HEK293 (cell line): ENCODE results near the gene RGS7.

ENCODE experiments used
- CTCF ChIA-PET: fragments of 350-600 bp; formaldehyde crosslinking; extraction: SDS; loops from one replicate; lab custom pipeline; 2021; ENCODE audit warnings: antibody characterized with exemption; lab: Yijun Ruan, JAX
- POLR2A ChIA-PET: fragments of 300-600 bp; formaldehyde crosslinking; extraction: SDS; loops from one replicate; lab custom pipeline; 2020; ENCODE audit warnings: antibody characterized with exemption, inconsistent platforms; lab: Yijun Ruan, JAX
- H3K27ac ChIP-seq: fragments of 200-500 bp; sonication (Bioruptor generic); 2 replicates; pipeline ENCODE4 v1.5.1; 2014; ENCODE audit warnings: low read depth, low read length, control low read depth, inconsistent platforms; ENCODE audit errors: extremely low read depth
- H3K36me3 ChIP-seq, 2 experiments: fragments of 200-500 bp in 1 of 2; sonication (Bioruptor generic) in 1 of 2; 1 replicate in 1 of 2; 2 replicates in 1 of 2; pipeline ENCODE4 v1.5.1; 2014 to 2017; ENCODE audit warnings: inconsistent platforms in 2 of 2, low read length in 2 of 2; ENCODE audit not compliant: control insufficient read depth in 2 of 2, insufficient read depth in 1 of 2
- H3K4me1 ChIP-seq: fragments of 200-500 bp; sonication (Bioruptor generic); 2 replicates; pipeline ENCODE4 v1.5.1; 2014; ENCODE audit warnings: mild to moderate bottlenecking, low read length, inconsistent platforms; ENCODE audit not compliant: control insufficient read depth, insufficient read depth
- H3K4me3 ChIP-seq: 2 replicates; pipeline ENCODE4 v1.5.1; 2011; ENCODE audit warnings: low read depth, mild to moderate bottlenecking, control low read depth, low read length, moderate library complexity
- H3K9me3 ChIP-seq: fragments of 200-500 bp; sonication (Bioruptor generic); 2 replicates; pipeline ENCODE4 v1.5.1; 2014; ENCODE audit warnings: low read depth, low read length, inconsistent platforms; ENCODE audit not compliant: control insufficient read depth, insufficient read depth
- KLF7 ChIP-seq: fragments of 450-650 bp; formaldehyde crosslinking; IDR thresholded peaks from 2 replicates; pipeline ENCODE4 v1.5.1; 2016; ENCODE audit warnings: missing biosample characterization, missing genetic modification characterization, borderline replicate concordance
- MYNN ChIP-seq: fragments of 450-650 bp; formaldehyde crosslinking; IDR thresholded peaks from 2 replicates; pipeline ENCODE4 v1.5.1; 2016; ENCODE audit warnings: missing biosample characterization, missing genetic modification characterization, borderline replicate concordance
- SALL2 ChIP-seq: fragments of 450-650 bp; formaldehyde crosslinking; IDR thresholded peaks from 2 replicates; pipeline ENCODE4 v1.5.0; 2017; ENCODE audit warnings: missing biosample characterization, mild to moderate bottlenecking, missing genetic modification characterization, borderline replicate concordance
- ZBTB17 ChIP-seq: fragments of 450-650 bp; formaldehyde crosslinking; IDR thresholded peaks from 2 replicates; pipeline ENCODE4 v1.5.1; 2016; ENCODE audit warnings: missing biosample characterization, missing genetic modification characterization
- ZBTB20 ChIP-seq: fragments of 450-650 bp; formaldehyde crosslinking; IDR thresholded peaks from 2 replicates; pipeline ENCODE4 v1.5.1; 2016; ENCODE audit warnings: missing biosample characterization, missing genetic modification characterization
- ZBTB48 ChIP-seq: fragments of 450-650 bp; formaldehyde crosslinking; IDR thresholded peaks from 2 replicates; pipeline ENCODE4 v1.5.1; 2016; ENCODE audit warnings: missing biosample characterization, missing genetic modification characterization
- ZFP37 ChIP-seq: fragments of 450-650 bp; formaldehyde crosslinking; IDR thresholded peaks from 2 replicates; pipeline ENCODE4 v1.5.1; 2016; ENCODE audit warnings: missing biosample characterization, missing genetic modification characterization
- ZNF133 ChIP-seq: fragments of 450-650 bp; formaldehyde crosslinking; IDR thresholded peaks from 2 replicates; pipeline ENCODE4 v1.5.1; 2016; ENCODE audit warnings: missing biosample characterization, missing genetic modification characterization
- ZNF174 ChIP-seq: fragments of 450-650 bp; formaldehyde crosslinking; IDR thresholded peaks from 2 replicates; pipeline ENCODE4 v1.5.0; 2017; ENCODE audit warnings: missing biosample characterization, mild to moderate bottlenecking, missing genetic modification characterization
- ZNF184 ChIP-seq: fragments of 450-650 bp; IDR thresholded peaks from 2 replicates; pipeline ENCODE4 v1.5.1; 2018; ENCODE audit warnings: missing biosample characterization, mild to moderate bottlenecking, missing genetic modification characterization
- ZNF514 ChIP-seq: fragments of 450-650 bp; formaldehyde crosslinking; IDR thresholded peaks from 2 replicates; pipeline ENCODE4 v1.5.1; 2016; ENCODE audit warnings: missing biosample characterization, missing genetic modification characterization
- ZNF561 ChIP-seq: fragments of 450-650 bp; IDR thresholded peaks from 2 replicates; pipeline ENCODE4 v1.5.1; 2018; ENCODE audit warnings: missing biosample characterization, missing genetic modification characterization, borderline replicate concordance
- ZNF626 ChIP-seq: fragments of 450-650 bp; sonication (Bioruptor Pico); formaldehyde crosslinking; IDR thresholded peaks from 2 replicates; pipeline ENCODE4 v1.5.1; 2018; ENCODE audit warnings: missing biosample characterization, missing genetic modification characterization, inconsistent platforms
- ZNF707 ChIP-seq: fragments of 450-650 bp; formaldehyde crosslinking; IDR thresholded peaks from 2 replicates; pipeline ENCODE4 v1.5.1; 2016; ENCODE audit warnings: missing biosample characterization, missing genetic modification characterization
- ZNF76 ChIP-seq: fragments of 450-650 bp; formaldehyde crosslinking; IDR thresholded peaks from 2 replicates; pipeline ENCODE4; 2016; ENCODE audit warnings: low read depth, missing biosample characterization, missing genetic modification characterization, borderline replicate concordance
- ZNF768 ChIP-seq: fragments of 450-650 bp; formaldehyde crosslinking; IDR thresholded peaks from 2 replicates; pipeline ENCODE4 v1.5.1; 2018; ENCODE audit warnings: missing biosample characterization, mild to moderate bottlenecking, missing genetic modification characterization
- ZNF785 ChIP-seq: fragments of 450-650 bp; formaldehyde crosslinking; IDR thresholded peaks from 2 replicates; pipeline ENCODE4 v1.5.1; 2016; ENCODE audit warnings: missing biosample characterization, missing genetic modification characterization
- ZSCAN30 ChIP-seq: fragments of 450-650 bp; IDR thresholded peaks from 2 replicates; pipeline ENCODE4 v1.5.1; 2018; ENCODE audit warnings: missing biosample characterization, mild to moderate bottlenecking, missing genetic modification characterization, moderate library complexity
- TF ChIP-seq, protein P1 (sequence below): fragments of 450-650 bp; formaldehyde crosslinking; IDR thresholded peaks from 2 replicates; pipeline ENCODE4 v1.5.1; 2016; ENCODE audit warnings: missing biosample characterization, missing genetic modification characterization, low read depth
- TF ChIP-seq, protein P2 (sequence below): fragments of 450-650 bp; formaldehyde crosslinking; IDR thresholded peaks from 2 replicates; pipeline ENCODE4 v1.5.1; 2017; ENCODE audit warnings: missing biosample characterization, missing genetic modification characterization
- TF ChIP-seq, protein P3 (sequence below): fragments of 450-650 bp; formaldehyde crosslinking; IDR thresholded peaks from 2 replicates; pipeline ENCODE4 v1.5.1; 2016; ENCODE audit warnings: missing biosample characterization, missing genetic modification characterization
- TF ChIP-seq, protein P4 (sequence below): fragments of 450-650 bp; formaldehyde crosslinking; IDR thresholded peaks from 2 replicates; pipeline ENCODE4 v1.5.1; 2016; ENCODE audit warnings: missing biosample characterization, missing genetic modification characterization

RGS7 gene

DNA sequence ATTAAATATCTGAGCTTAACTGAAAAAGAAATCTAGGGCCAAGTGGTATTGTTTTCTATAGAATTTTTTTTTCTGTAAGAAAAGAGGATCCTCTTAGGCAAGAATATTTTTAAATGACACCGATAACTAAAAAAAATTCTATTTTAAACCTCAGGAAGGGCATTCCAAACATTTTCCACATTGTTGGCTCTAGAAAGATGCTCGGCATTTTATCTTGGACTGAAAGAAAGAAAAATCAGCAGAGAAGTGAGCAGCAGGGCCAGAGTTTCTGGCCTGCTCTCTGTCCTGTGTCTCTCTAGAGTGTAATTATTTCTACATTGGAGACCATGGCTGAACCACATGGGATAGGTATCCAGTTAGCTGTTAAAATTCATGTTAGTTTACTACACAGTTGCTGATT lies 552.5 kb downstream of the RGS7 start:
- CTCF ChIA-PET, result no interaction called here
- peaks cover 5% of the 10 kb centered on the region; the same call in 1 of the 2 replicates for H3K4me1 ChIP-seq
- POLR2A ChIA-PET, result no interaction called here

DNA sequence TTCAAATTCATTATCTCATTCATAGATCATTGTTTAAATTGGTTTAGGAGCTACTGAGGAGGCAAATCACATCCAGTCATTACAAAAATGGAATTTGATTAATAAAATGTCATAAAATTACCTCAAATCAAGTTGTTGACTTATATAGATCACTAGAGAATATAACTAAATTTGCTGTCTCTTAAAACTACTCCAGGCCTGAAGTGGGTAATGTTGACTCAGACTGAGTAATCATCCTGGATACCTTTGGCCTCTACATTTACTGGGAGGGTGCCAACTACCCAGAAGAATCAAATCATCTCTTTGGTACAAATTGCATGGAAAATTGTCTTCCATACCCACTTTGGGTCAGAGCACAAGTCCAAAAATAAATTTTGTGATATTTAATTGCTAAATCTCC lies 553.9 kb downstream of the RGS7 start:
- POLR2A ChIA-PET, result no interaction called here

More for the DNA sequence above, 552.5 kb downstream of the RGS7 start:
- no peak overlapping the region for H3K4me3 ChIP-seq
- no peak overlapping the region for H3K27ac ChIP-seq
- no peak for TF ChIP-seq ZNF174 (tag by site-specific recombination)
- no peak for TF ChIP-seq ZNF707 (tag by site-specific recombination)
- TF ChIP-seq ZNF785 (tag by site-specific recombination), result no peak
- TF ChIP-seq, protein P1, sequence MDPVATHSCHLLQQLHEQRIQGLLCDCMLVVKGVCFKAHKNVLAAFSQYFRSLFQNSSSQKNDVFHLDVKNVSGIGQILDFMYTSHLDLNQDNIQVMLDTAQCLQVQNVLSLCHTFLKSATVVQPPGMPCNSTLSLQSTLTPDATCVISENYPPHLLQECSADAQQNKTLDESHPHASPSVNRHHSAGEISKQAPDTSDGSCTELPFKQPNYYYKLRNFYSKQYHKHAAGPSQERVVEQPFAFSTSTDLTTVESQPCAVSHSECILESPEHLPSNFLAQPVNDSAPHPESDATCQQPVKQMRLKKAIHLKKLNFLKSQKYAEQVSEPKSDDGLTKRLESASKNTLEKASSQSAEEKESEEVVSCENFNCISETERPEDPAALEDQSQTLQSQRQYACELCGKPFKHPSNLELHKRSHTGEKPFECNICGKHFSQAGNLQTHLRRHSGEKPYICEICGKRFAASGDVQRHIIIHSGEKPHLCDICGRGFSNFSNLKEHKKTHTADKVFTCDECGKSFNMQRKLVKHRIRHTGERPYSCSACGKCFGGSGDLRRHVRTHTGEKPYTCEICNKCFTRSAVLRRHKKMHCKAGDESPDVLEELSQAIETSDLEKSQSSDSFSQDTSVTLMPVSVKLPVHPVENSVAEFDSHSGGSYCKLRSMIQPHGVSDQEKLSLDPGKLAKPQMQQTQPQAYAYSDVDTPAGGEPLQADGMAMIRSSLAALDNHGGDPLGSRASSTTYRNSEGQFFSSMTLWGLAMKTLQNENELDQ (tag by site-specific recombination), result no peak
- no peak for TF ChIP-seq ZFP37 (tag by site-specific recombination)
- TF ChIP-seq ZNF768 (tag by site-specific recombination), result no peak
- no peaks in the 10 kb centered on the region for H3K36me3 ChIP-seq
- no peaks in the 10 kb centered on the region for H3K9me3 ChIP-seq

DNA sequence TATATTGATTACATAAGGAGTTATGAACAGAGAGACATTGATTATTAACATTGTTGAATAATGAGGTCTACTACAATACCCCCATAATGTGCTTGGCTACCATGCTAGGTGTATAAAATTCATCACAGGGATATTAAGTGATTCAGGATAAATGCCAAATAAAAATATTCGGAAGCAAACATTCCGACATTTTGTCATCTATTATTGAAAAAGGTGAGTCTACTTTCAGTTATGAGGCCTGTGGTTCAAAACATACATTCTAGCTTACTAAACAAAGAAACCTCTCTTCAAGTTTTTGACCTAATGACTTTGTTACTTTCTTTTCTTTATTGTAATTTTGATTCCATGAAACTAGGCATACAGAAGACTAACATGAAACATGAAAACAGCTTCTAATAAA lies 554.7 kb downstream of the RGS7 start:
- peaks cover 5% of the 10 kb centered on the region; the same call in 1 of the 2 replicates for H3K4me1 ChIP-seq
- CTCF ChIA-PET, result interaction anchor here (0.7 to 1.5 kb wide), 3 partner anchors 9 to 74 kb away, joined by 3 to 4 read pairs (median 4); no protein-coding TSS in a partner anchor
- H3K27ac ChIP-seq, result no peak overlapping the region

More for the DNA sequence above, 553.9 kb downstream of the RGS7 start:
- Histone ChIP-seq H3K4me3 (no peak overlapping the region), H3K27ac (no peak overlapping the region), H3K9me3 (no peaks in the 10 kb centered on the region), H3K4me1 (peaks cover 5% of the 10 kb centered on the region; the same call in 1 of the 2 replicates), H3K36me3 (no peaks in the 10 kb centered on the region)
- TF ChIP-seq ZNF626, result no peak
- TF ChIP-seq ZNF184 (tag by site-specific recombination), result peak; percentile 17; the same call in 1 of the 2 replicates
- CTCF ChIA-PET, result interaction anchor here (0.6 to 1.5 kb wide), 3 partner anchors 8 to 310 kb away, joined by 4 to 6 read pairs (median 4); no protein-coding TSS in a partner anchor

More for the DNA sequence above, 554.7 kb downstream of the RGS7 start:
- Histone ChIP-seq H3K4me3 (no peak overlapping the region), H3K9me3 (no peaks in the 10 kb centered on the region), H3K36me3 (no peaks in the 10 kb centered on the region)
- TF ChIP-seq MYNN (tag by site-specific recombination) (no peak), ZBTB17 (no peak), KLF7 (tag by site-specific recombination) (no peak), SALL2 (no peak), ZNF514 (tag by site-specific recombination) (no peak), ZNF76 (tag by site-specific recombination) (no peak), ZBTB48 (tag by site-specific recombination) (no peak), ZNF561 (no peak), ZBTB20 (tag by site-specific recombination) (no peak), ZSCAN30 (tag by site-specific recombination) (no peak), ZNF133 (no peak)
- TF ChIP-seq, protein P2, sequence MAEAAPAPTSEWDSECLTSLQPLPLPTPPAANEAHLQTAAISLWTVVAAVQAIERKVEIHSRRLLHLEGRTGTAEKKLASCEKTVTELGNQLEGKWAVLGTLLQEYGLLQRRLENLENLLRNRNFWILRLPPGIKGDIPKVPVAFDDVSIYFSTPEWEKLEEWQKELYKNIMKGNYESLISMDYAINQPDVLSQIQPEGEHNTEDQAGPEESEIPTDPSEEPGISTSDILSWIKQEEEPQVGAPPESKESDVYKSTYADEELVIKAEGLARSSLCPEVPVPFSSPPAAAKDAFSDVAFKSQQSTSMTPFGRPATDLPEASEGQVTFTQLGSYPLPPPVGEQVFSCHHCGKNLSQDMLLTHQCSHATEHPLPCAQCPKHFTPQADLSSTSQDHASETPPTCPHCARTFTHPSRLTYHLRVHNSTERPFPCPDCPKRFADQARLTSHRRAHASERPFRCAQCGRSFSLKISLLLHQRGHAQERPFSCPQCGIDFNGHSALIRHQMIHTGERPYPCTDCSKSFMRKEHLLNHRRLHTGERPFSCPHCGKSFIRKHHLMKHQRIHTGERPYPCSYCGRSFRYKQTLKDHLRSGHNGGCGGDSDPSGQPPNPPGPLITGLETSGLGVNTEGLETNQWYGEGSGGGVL (tag by site-specific recombination), result no peak
- TF ChIP-seq, protein P1 (tag by site-specific recombination), result no peak
- TF ChIP-seq, protein P3, sequence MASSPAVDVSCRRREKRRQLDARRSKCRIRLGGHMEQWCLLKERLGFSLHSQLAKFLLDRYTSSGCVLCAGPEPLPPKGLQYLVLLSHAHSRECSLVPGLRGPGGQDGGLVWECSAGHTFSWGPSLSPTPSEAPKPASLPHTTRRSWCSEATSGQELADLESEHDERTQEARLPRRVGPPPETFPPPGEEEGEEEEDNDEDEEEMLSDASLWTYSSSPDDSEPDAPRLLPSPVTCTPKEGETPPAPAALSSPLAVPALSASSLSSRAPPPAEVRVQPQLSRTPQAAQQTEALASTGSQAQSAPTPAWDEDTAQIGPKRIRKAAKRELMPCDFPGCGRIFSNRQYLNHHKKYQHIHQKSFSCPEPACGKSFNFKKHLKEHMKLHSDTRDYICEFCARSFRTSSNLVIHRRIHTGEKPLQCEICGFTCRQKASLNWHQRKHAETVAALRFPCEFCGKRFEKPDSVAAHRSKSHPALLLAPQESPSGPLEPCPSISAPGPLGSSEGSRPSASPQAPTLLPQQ (tag by site-specific recombination), result no peak
- TF ChIP-seq, protein P4, sequence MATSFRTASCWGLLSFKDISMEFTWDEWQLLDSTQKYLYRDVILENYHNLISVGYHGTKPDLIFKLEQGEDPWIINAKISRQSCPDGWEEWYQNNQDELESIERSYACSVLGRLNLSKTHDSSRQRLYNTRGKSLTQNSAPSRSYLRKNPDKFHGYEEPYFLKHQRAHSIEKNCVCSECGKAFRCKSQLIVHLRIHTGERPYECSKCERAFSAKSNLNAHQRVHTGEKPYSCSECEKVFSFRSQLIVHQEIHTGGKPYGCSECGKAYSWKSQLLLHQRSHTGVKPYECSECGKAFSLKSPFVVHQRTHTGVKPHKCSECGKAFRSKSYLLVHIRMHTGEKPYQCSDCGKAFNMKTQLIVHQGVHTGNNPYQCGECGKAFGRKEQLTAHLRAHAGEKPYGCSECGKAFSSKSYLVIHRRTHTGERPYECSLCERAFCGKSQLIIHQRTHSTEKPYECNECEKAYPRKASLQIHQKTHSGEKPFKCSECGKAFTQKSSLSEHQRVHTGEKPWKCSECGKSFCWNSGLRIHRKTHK (tag by site-specific recombination), result no peak
- POLR2A ChIA-PET, result no interaction called here
